Activated CD8-positive, alpha-beta memory T cell treated with anti-CD3 and anti-CD28 coated beads, Interleukin-2, amount 10 ng/mL, durations not matched to agents 7 days and 5 days (primary cell): Measurements from ENCODE around the gene IQCN. TPM values are rescaled to one million over a fixed set of nuclear protein-coding genes. Genes with fewer than 3 reads are reported as not detected.
A peak's percentile ranks its signal among the peaks of the same experiment; 100 is the strongest.

Experiments used
- ATAC-seq: fragments of 150-1000 bp; cut with Tn5 transposase; one replicate; pipeline ENCODE4 v1.10.0; 2021; ENCODE audit warnings: moderate library complexity
- CTCF ChIA-PET: fragments of 350-600 bp; sonication (Branson Sonifier 250); formaldehyde crosslinking; loops from one replicate; lab custom pipeline; 2021; ENCODE audit warnings: antibody characterized with exemption; lab: Charles Lee
- DNase-seq: peaks from one replicate; pipeline ENCODE4 v3.0.0-alpha.2; 2020
- H3K27ac Mint-ChIP-seq: one replicate; pipeline ENCODE4 v1.8.0; 2021; ENCODE audit warnings: mild to moderate bottlenecking, mixed read lengths
- H3K27me3 Mint-ChIP-seq: one replicate; pipeline ENCODE4 v1.8.0; 2021; ENCODE audit warnings: mixed read lengths
- H3K36me3 Mint-ChIP-seq: one replicate; pipeline ENCODE4 v1.8.0; 2021; ENCODE audit warnings: mild to moderate bottlenecking, mixed read lengths
- H3K4me1 Mint-ChIP-seq: one replicate; pipeline ENCODE4 v1.8.0; 2021; ENCODE audit warnings: mixed read lengths
- H3K4me3 Mint-ChIP-seq: one replicate; pipeline ENCODE4 v1.8.0; 2021; ENCODE audit warnings: mild to moderate bottlenecking, moderate library complexity, mixed read lengths
- H3K9me3 Mint-ChIP-seq: one replicate; pipeline ENCODE4 v1.8.0; 2022; ENCODE audit warnings: low read depth, mixed read lengths
- total RNA-seq, 2 experiments: library from RNA; stranded (reverse); gene quantifications; one replicate each; pipeline ENCODE4 v1.2.3, GENCODE V29; 2021

IQCN gene
- total RNA-seq, 2 experiments from 2014 or later = 2.2 to 3.1 TPM

DNA sequence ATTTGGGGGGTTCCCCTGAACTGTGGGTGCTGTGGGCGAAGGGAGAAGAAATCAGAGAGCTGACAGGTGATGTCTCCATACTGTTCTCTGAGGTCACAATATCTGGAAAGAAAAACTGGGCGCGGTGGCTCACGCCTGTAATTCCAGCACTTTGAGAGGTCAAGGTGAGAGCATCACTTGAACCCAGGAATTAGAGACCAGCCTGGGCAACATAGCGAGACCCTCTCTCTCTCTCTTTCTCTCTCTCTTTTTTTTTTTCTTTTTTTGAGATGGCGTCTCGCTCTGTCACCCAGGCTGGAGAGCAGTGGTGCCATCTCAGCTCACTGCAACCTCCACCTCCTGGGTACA lies 21.9 kb downstream of the IQCN start:
- H3K27ac Mint-ChIP-seq = no peak overlapping the region
- H3K27me3 Mint-ChIP-seq = peaks cover 19% of the 10 kb centered on the region
- CTCF ChIA-PET = interaction anchor here (0.8 to 9.6 kb wide), 48 partner anchors 9 to 314 kb away, joined by 3 to 166 read pairs (median 5); partner anchors contain the start of genes LSM4, MPV17L2, PDE4C and RAB3A
- H3K36me3 Mint-ChIP-seq = no peaks in the 10 kb centered on the region
- no peak for ATAC-seq
- peaks cover 3% of the 10 kb centered on the region for H3K4me1 Mint-ChIP-seq
- H3K4me3 Mint-ChIP-seq = no peak overlapping the region
- no peak for DNase-seq
- H3K9me3 Mint-ChIP-seq = no peaks in the 10 kb centered on the region

DNA sequence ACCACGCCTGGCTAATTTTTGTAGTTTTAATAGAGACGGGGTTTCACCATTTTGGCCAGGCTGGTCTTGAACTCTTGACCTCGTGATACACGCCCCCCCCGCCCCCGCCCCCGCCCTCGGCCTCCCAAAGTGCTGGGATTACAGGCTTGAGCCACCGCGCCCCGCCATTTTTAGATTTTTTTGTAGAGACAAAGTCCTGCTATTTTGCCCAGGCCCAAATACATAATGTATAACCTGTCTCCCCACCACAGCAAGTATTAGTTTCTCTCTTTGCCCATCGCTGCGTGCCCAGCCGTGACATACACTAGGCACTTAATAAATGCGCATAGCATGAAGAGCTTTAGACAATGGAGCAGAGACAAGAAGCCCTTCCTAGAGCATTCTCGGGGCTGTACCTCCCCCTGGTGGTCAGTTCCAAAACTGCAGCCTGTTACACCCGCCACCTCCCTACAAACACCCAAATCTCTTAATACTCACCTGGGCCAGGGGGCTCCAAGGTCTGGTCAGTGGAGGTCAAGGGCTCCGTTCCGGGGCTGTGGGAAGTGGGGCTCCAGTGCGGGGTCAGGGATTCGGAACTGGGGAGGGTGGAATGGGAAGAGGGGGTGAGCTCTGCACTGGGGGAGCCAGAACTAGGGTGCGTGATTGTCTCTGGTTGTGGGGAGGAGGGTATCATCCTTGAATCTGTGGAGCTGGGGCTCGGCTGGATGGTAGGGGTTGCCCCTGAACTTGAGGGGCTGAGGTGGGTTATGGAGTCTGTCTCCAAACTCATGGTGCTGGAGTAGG lies 22.5 kb downstream of the IQCN start:
- CTCF ChIA-PET = interaction anchor here (0.6 to 9.6 kb wide), 54 partner anchors 9 to 313 kb away, joined by 3 to 166 read pairs (median 5); partner anchors contain the start of genes IFI30, LSM4, MPV17L2 and PDE4C
- Mint-ChIP-seq H3K9me3 (no peaks in the 10 kb centered on the region), H3K27ac (no peak overlapping the region), H3K4me1 (peaks cover 3% of the 10 kb centered on the region), H3K4me3 (no peak overlapping the region), H3K27me3 (peaks cover 19% of the 10 kb centered on the region), H3K36me3 (no peaks in the 10 kb centered on the region)
- peak; percentile 87 for ATAC-seq
- DNase-seq = peak; percentile 85

- H3K4me3 Mint-ChIP-seq = no peak overlapping the region
- peaks cover 3% of the 10 kb centered on the region for H3K4me1 Mint-ChIP-seq
- ATAC-seq = no peak
- CTCF ChIA-PET = interaction anchor here (0.7 to 9.6 kb wide), 11 partner anchors 10 to 136 kb away, joined by 3 to 166 read pairs (median 5); partner anchors contain the start of genes MPV17L2 and RAB3A
- H3K36me3 Mint-ChIP-seq = no peaks in the 10 kb centered on the region
- no peak overlapping the region for H3K27ac Mint-ChIP-seq
- DNase-seq = no peak
- peaks cover 16% of the 10 kb centered on the region for H3K27me3 Mint-ChIP-seq
- no peaks in the 10 kb centered on the region for H3K9me3 Mint-ChIP-seq
These were observed 24.4 kb downstream of the IQCN start for GRCh38 chr19:18249834-18250233.

DNA sequence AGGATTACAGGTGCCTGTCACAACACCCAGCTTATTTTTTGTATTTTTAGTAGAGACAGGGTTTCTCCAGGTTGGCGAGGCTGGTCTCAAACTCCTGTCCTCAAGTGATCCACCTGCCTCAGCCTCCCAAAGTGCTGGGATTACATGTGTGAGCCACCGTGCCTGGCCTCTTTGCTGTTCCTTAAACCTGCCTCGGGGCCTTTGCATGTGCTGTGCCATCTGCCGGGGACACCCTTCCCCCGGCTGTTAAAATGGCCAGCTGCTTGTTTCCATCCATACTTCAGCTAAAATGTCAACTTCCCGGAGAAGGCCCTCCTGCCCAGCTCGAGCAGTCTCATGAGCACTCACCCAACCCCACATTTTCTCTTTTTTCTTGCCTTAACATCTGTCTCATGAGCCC lies 29.0 kb downstream of the IQCN start:
- Mint-ChIP-seq H3K9me3 (no peaks in the 10 kb centered on the region), H3K4me1 (no peaks in the 10 kb centered on the region), H3K27ac (no peak overlapping the region), H3K27me3 (peaks cover 4% of the 10 kb centered on the region), H3K4me3 (no peak overlapping the region), H3K36me3 (no peaks in the 10 kb centered on the region)
- no peak for ATAC-seq
- CTCF ChIA-PET = interaction anchor here (0.6 to 1.4 kb wide), 3 partner anchors 12 to 32 kb away, joined by 3 read pairs; no protein-coding TSS in a partner anchor
- DNase-seq = no peak

- H3K4me3 Mint-ChIP-seq = no peak overlapping the region
- ATAC-seq (no peak), DNase-seq (no peak)
- H3K27me3 Mint-ChIP-seq = peaks cover 29% of the 10 kb centered on the region
- H3K9me3 Mint-ChIP-seq = no peaks in the 10 kb centered on the region
- H3K27ac Mint-ChIP-seq = no peak overlapping the region
- CTCF ChIA-PET = interaction anchor here (0.8 to 3.3 kb wide), 4 partner anchors 13 to 48 kb away, joined by 3 to 19 read pairs (median 3); no protein-coding TSS in a partner anchor
- no peaks in the 10 kb centered on the region for H3K36me3 Mint-ChIP-seq
- H3K4me1 Mint-ChIP-seq = no peaks in the 10 kb centered on the region
These were observed 34.9 kb downstream of the IQCN start for GRCh38 chr19:18239303-18239702.

- CTCF ChIA-PET = interaction anchor here (1.0 to 2.4 kb wide), 6 partner anchors 10 to 45 kb away, joined by 3 to 11 read pairs (median 4); no protein-coding TSS in a partner anchor
- Mint-ChIP-seq H3K4me1 (peaks cover 4% of the 10 kb centered on the region), H3K9me3 (no peaks in the 10 kb centered on the region), H3K27ac (no peak overlapping the region), H3K27me3 (peaks cover 57% of the 10 kb centered on the region), H3K4me3 (no peak overlapping the region), H3K36me3 (no peaks in the 10 kb centered on the region)
- no peak for ATAC-seq
- no peak for DNase-seq
These were observed 40.1 kb downstream of the IQCN start for GRCh38 chr19:18234194-18234593.

DNA sequence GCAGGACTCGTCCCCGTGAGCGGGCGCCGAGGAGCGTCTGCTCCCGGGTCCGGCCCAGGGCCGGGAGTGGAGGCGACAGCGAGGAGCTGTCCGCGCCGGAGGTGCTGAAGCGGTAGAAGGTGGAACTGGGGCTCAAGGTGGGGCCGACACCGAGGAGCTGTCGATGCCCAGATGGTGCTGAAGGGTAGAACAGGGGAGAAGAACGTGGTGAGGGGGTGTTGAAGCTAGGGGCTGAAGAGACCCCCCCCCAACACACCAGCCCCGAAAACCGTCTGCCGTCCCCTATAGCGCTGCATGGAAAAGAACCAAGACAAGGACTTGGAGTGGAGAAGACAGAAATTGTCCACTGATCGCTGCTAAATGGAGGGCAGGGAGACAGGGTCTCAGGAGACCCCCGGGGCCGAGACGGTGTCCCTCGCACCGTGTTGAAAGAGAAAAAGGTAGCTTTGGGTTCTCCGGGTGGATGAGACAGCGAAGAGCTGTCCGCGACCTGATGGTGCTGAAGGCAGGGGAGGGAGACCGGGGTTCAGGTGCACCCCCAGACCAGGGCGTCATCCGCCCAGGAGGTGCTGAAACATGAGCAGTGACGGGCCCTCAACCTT lies 40.9 kb downstream of the IQCN start:
- Mint-ChIP-seq H3K9me3 (no peaks in the 10 kb centered on the region), H3K4me3 (no peak overlapping the region), H3K27ac (no peak overlapping the region), H3K4me1 (peaks cover 4% of the 10 kb centered on the region), H3K36me3 (no peaks in the 10 kb centered on the region), H3K27me3 (peaks cover 54% of the 10 kb centered on the region)
- CTCF ChIA-PET = interaction anchor here (1.0 to 3.4 kb wide), 8 partner anchors 9 to 142 kb away, joined by 3 to 13 read pairs (median 4); no protein-coding TSS in a partner anchor
- DNase-seq (peak; percentile 72), ATAC-seq (peak; percentile 85)

DNA sequence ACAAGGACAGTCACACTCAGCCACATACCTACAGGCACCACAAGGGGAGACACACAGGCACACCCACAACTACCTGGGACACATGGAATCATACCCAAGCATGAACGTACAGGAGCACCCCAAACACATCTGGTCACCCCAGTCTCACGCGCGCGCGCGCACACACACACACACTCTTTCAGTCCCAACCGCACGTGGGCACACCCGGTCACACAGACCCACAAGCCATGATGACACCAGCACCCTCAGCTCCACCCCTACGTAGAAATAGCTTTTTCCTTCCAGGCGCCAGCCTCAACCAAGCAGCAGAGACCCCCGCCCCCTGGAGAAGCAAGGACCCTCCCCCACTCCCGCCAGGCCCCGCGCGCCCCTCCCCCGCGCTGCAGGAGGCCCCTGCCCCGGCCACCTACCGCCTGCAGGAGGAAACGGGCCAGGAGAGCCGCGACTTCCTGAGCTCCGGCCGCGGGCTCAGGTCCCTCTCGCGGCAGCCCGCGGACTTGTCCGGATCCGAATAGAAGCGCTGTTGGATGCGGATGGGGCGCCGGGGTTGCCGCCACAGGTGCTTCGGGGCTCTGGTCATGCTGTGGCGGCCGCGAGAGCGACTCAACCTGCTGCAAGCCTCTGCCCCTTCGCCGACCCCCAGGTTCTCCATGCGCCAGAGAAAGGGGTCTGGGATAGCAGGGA lies 41.6 kb downstream of the IQCN start:
- peaks cover 60% of the 10 kb centered on the region for H3K27me3 Mint-ChIP-seq

DNA sequence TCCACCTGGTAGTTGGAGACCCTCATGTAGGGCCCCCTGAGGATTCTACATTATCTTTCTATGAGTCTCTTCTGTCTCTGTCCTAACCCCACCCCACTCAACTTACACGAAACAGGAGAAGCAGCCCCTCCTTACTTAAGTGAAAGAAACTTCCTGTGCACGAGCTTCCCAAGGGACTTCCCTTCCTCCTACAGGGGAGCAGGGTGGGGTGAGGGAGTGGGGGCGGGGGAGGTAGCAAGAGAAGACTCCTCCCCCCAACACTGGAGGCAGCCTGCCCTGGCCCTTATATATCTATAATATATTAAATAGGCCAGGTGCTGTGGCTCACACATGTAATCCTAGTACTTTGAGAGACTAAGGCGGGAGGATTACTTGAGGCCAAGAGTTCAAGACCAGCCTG lies 42.5 kb downstream of the IQCN start:
- no peak overlapping the region for H3K4me3 Mint-ChIP-seq
- CTCF ChIA-PET = interaction anchor here (0.9 to 3.4 kb wide), 4 partner anchors 11 to 97 kb away, joined by 3 to 13 read pairs (median 8); no protein-coding TSS in a partner anchor
- H3K36me3 Mint-ChIP-seq = no peaks in the 10 kb centered on the region
- H3K4me1 Mint-ChIP-seq = peaks cover 6% of the 10 kb centered on the region
- no peak overlapping the region for H3K27ac Mint-ChIP-seq
- peaks cover 66% of the 10 kb centered on the region for H3K27me3 Mint-ChIP-seq
- DNase-seq (no peak), ATAC-seq (no peak)
- H3K9me3 Mint-ChIP-seq = no peaks in the 10 kb centered on the region

More for the DNA sequence above, 41.6 kb downstream of the IQCN start:
- ATAC-seq (peak; percentile 17), DNase-seq (no peak)
- Mint-ChIP-seq H3K4me3 (no peak overlapping the region), H3K36me3 (no peaks in the 10 kb centered on the region), H3K4me1 (peaks cover 4% of the 10 kb centered on the region), H3K27ac (no peak overlapping the region), H3K9me3 (no peaks in the 10 kb centered on the region)
- CTCF ChIA-PET = interaction anchor here (1.0 to 3.4 kb wide), 7 partner anchors 8 to 143 kb away, joined by 3 to 13 read pairs (median 5); no protein-coding TSS in a partner anchor

- Mint-ChIP-seq H3K27ac (no peak overlapping the region), H3K4me1 (peaks cover 6% of the 10 kb centered on the region), H3K9me3 (no peaks in the 10 kb centered on the region), H3K27me3 (peaks cover 66% of the 10 kb centered on the region), H3K4me3 (no peak overlapping the region), H3K36me3 (no peaks in the 10 kb centered on the region)
- DNase-seq (no peak), ATAC-seq (no peak)
- CTCF ChIA-PET = interaction anchor here (0.9 to 3.4 kb wide), 6 partner anchors 11 to 97 kb away, joined by 3 to 13 read pairs (median 5); partner anchors contain the start of gene RAB3A
These were observed 43.1 kb downstream of the IQCN start for GRCh38 chr19:18230941-18231734.

- Mint-ChIP-seq H3K9me3 (no peaks in the 10 kb centered on the region), H3K4me1 (peaks cover 9% of the 10 kb centered on the region), H3K27me3 (peaks cover 68% of the 10 kb centered on the region), H3K4me3 (no peak overlapping the region), H3K36me3 (no peaks in the 10 kb centered on the region), H3K27ac (no peak overlapping the region)
- DNase-seq (no peak), ATAC-seq (no peak)
- CTCF ChIA-PET = interaction anchor here (1.0 to 1.3 kb wide), 2 partner anchors 14 to 26 kb away, joined by 3 to 4 read pairs; partner anchors contain the start of gene RAB3A
These were observed 44.3 kb downstream of the IQCN start for GRCh38 chr19:18229915-18230314.

DNA sequence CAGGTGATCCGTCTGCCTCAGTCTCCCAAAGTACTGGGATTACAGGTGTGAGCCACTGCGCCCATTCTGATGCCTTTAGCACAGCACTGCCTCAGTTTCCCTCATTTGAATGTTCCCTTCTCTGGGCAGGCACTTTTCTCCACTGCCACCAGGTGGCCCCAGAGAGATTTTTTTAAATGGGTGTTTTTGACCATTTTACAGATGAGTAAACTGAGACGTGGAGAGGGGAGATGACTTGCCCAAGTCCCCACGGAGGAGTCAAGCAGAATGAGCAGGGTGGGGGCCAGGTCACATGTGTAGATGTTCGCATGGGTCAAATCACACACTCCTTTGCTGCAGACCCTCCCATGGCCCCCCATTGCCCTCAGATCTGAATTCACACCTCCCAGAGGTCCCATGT lies 44.8 kb downstream of the IQCN start:
- Mint-ChIP-seq H3K27me3 (peaks cover 69% of the 10 kb centered on the region), H3K27ac (no peak overlapping the region), H3K36me3 (no peaks in the 10 kb centered on the region), H3K4me1 (peaks cover 14% of the 10 kb centered on the region), H3K4me3 (no peak overlapping the region), H3K9me3 (no peaks in the 10 kb centered on the region)
- CTCF ChIA-PET = interaction anchor here (0.9 kb wide), 2 partner anchors 23 to 99 kb away, joined by 7 read pairs; no protein-coding TSS in a partner anchor
- no peak for ATAC-seq
- no peak for DNase-seq
